ENCODE results near the gene CAMTA1.

GRCh38 chr1:7646981-7647901 is 862.0 kb downstream of the CAMTA1 start:
- TF ChIP-seq POLR2A (IDR thresholded peaks at IDR 0.05; ENCODE audit: low read length), result no peak
- TF ChIP-seq GATA1 (IDR thresholded peaks at IDR 0.05; ENCODE audit: low read depth, low read length), result no peak

Measured in erythroblast (primary cell).